ENCODE measurements around the gene ADGRG3. TPM values are rescaled to one million over a fixed set of nuclear protein-coding genes. Genes with fewer than 3 reads are reported as not detected.

ADGRG3 gene
- total RNA-seq, 1 experiment from 2014 or later: not detected

DNA sequence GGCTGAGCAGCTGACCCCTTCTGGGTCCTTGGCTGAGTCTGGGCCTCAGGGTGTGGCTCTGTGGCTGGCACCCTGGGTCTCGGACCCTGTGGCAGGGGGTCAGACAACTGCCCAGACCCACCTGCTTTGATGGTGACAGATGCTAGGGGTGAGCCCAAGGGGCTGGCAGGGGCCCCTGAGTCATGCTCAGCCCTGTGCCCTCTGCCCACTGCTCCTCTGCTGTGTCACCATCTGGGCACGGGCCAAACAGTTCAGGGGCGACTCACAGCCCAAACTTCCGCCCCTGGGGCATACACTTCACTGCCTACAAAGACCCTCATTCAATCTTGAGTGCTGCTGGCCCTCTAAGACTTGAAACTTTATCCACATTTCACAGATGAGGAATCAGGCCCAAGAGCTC, 33.9 kb upstream of the ADGRG3 start:
- Histone ChIP-seq H3K79me2 (ENCODE audit: low read depth) (peaks cover 62% of the 10 kb centered on the region), H3K27ac (peak overlapping the region; percentile 37), H3K9me3 (ENCODE audit: insufficient read depth, low read depth) (no peaks in the 10 kb centered on the region), H3K4me1 (replicated peaks; ENCODE audit: insufficient read depth) (peaks cover 61% of the 10 kb centered on the region), H3K27me3 (ENCODE audit: insufficient read depth, low read depth) (no peaks in the 10 kb centered on the region), H3K36me3 (ENCODE audit: low read depth) (no peaks in the 10 kb centered on the region), H2AFZ (no peak overlapping the region), H3K9me2 (ENCODE audit: insufficient read depth) (no peaks in the 10 kb centered on the region), H3K4me2 (peak overlapping the region; percentile 52), H3K4me3 (no peak overlapping the region), H4K20me1 (ENCODE audit: insufficient read depth) (peaks cover 41% of the 10 kb centered on the region), H3F3A (ENCODE audit: insufficient read depth, low read depth) (peaks cover 22% of the 10 kb centered on the region; the same call in 1 of the 2 replicates)
- TF ChIP-seq, protein P1, sequence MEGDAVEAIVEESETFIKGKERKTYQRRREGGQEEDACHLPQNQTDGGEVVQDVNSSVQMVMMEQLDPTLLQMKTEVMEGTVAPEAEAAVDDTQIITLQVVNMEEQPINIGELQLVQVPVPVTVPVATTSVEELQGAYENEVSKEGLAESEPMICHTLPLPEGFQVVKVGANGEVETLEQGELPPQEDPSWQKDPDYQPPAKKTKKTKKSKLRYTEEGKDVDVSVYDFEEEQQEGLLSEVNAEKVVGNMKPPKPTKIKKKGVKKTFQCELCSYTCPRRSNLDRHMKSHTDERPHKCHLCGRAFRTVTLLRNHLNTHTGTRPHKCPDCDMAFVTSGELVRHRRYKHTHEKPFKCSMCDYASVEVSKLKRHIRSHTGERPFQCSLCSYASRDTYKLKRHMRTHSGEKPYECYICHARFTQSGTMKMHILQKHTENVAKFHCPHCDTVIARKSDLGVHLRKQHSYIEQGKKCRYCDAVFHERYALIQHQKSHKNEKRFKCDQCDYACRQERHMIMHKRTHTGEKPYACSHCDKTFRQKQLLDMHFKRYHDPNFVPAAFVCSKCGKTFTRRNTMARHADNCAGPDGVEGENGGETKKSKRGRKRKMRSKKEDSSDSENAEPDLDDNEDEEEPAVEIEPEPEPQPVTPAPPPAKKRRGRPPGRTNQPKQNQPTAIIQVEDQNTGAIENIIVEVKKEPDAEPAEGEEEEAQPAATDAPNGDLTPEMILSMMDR (conservative IDR thresholded peaks at IDR 0.05): no peak
- no peak for TF ChIP-seq EZH2 (IDR thresholded peaks at IDR 0.05; ENCODE audit: low read depth)
- ChIA-PET POLR2A (ENCODE audit: unreplicated experiment) (no interaction called here), CTCF (no interaction called here)
- no TSS peak for BruUV-seq (replicated peaks)
- intact Hi-C loops (cut with micrococcal nuclease; ENCODE audit: unreplicated experiment): no loop called here
- DNase-seq: peak; percentile 53 to 66

DNA sequence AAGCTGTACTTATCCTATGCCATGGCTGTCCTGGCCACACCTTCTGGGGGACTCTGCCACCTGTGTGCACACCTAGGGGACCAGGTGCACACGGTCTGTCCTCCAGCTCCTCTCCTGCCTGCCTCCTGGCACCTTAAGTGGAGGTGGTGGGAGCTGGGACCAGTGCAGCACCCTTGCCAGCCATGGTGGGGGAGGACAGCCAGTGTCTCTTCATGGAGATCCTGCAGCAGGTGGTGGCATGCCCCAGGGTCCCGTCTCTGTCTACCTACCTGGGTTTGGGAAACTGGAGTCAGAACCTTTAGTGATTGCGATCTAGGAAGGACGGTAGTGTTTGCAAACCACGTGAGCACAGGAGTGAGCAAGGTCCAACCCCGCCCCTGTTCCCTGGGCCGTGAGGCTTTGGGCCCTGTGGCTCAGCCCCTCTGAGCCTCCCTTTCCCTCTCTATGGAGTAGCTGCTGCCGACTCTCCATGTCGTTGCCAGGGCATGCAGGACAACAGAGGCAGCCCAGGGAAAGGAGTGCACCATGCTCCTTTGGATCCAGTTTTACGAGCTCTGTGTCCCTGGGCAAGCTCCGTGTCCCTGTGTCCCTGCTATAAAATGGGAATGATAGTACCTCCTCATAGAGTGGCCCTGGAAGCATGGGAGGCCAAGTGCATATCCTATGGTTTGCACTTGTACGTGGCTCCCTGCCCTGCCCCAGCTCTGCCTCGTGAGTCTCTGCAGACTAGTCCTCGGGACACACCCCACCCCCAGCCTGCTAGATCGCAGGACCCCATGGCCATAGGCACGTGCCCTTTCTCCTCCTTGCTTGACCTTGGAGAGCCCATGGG, 32.6 kb upstream of the ADGRG3 start:
- Histone ChIP-seq H3F3A (ENCODE audit: insufficient read depth, low read depth) (peaks cover 24% of the 10 kb centered on the region; the same call in 1 of the 2 replicates), H3K36me3 (ENCODE audit: low read depth) (peaks cover 6% of the 10 kb centered on the region; the same call in 1 of the 2 replicates), H3K4me2 (no peak overlapping the region), H3K4me3 (no peak overlapping the region), H3K9me3 (ENCODE audit: insufficient read depth, low read depth) (no peaks in the 10 kb centered on the region), H3K4me1 (replicated peaks; ENCODE audit: insufficient read depth) (peaks cover 52% of the 10 kb centered on the region), H4K20me1 (ENCODE audit: insufficient read depth) (peaks cover 39% of the 10 kb centered on the region), H3K27ac (no peak overlapping the region), H3K9me2 (ENCODE audit: insufficient read depth) (no peaks in the 10 kb centered on the region), H3K27me3 (ENCODE audit: insufficient read depth, low read depth) (no peaks in the 10 kb centered on the region), H3K79me2 (ENCODE audit: low read depth) (peaks cover 49% of the 10 kb centered on the region), H2AFZ (no peak overlapping the region)
- intact Hi-C loops (cut with micrococcal nuclease; ENCODE audit: unreplicated experiment): no loop called here
- TF ChIP-seq EZH2 (IDR thresholded peaks at IDR 0.05; ENCODE audit: low read depth): no peak
- TF ChIP-seq, protein P1 (conservative IDR thresholded peaks at IDR 0.05): no peak
- CTCF ChIA-PET: interaction anchor here (0.5 to 0.6 kb wide), 2 partner anchors 14 to 26 kb away, joined by 3 to 5 read pairs; no protein-coding TSS in a partner anchor
- DNase-seq: no peak
- BruUV-seq (replicated peaks): no TSS peak
- POLR2A ChIA-PET (ENCODE audit: unreplicated experiment): no interaction called here

DNA sequence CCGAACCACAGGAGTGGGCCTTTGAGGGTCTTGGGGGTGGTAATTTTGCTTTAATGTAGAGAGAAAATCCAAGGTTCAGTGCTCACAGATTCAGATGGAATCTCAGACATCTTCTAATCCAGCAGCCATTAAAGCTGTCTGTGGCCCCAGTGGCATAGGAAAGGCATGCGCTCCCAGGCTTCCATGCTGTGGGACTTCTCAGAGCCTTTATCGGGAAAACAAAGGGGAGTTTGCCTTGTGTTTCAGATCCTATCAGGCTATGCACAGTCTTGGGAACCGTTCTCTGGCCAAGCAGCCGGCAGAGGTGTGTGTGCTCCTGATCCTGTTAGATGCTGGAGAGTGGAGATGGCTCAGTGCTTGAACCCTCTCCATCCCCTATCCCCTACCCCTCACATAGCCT, 31.9 kb upstream of the ADGRG3 start:
- ChIA-PET CTCF (no interaction called here), POLR2A (ENCODE audit: unreplicated experiment) (no interaction called here)
- H3K4me3 ChIP-seq: no peak overlapping the region
- H3K36me3 ChIP-seq (ENCODE audit: low read depth): peaks cover 6% of the 10 kb centered on the region; the same call in 1 of the 2 replicates
- H3K79me2 ChIP-seq (ENCODE audit: low read depth): peaks cover 42% of the 10 kb centered on the region
- H3K27me3 ChIP-seq (ENCODE audit: insufficient read depth, low read depth): no peaks in the 10 kb centered on the region
- intact Hi-C loops (cut with micrococcal nuclease; ENCODE audit: unreplicated experiment): no loop called here
- no peaks in the 10 kb centered on the region for H3K9me2 ChIP-seq (ENCODE audit: insufficient read depth)
- no peak for DNase-seq
- no peak overlapping the region for H2AFZ ChIP-seq
- H3K4me1 ChIP-seq (replicated peaks; ENCODE audit: insufficient read depth): peaks cover 52% of the 10 kb centered on the region
- H4K20me1 ChIP-seq (ENCODE audit: insufficient read depth): peaks cover 33% of the 10 kb centered on the region
- H3K9me3 ChIP-seq (ENCODE audit: insufficient read depth, low read depth): no peaks in the 10 kb centered on the region
- H3K27ac ChIP-seq: no peak overlapping the region
- BruUV-seq (replicated peaks): no TSS peak
- H3F3A ChIP-seq (ENCODE audit: insufficient read depth, low read depth): peaks cover 30% of the 10 kb centered on the region; the same call in 1 of the 2 replicates
- TF ChIP-seq EZH2 (IDR thresholded peaks at IDR 0.05; ENCODE audit: low read depth): no peak
- TF ChIP-seq, protein P1 (conservative IDR thresholded peaks at IDR 0.05): no peak
- no peak overlapping the region for H3K4me2 ChIP-seq

All from PC-9 (cell line).